Prostate gland (tissue), 2 donors: ENCODE measurements around the gene ATF7IP2. TPM values are rescaled to one million over a fixed set of nuclear protein-coding genes. Genes with fewer than 3 reads are reported as not detected.

Source experiments
- DNase-seq: peaks from one replicate; pipeline ENCODE4 v3.0.0-alpha.2; 2019; ENCODE audit warnings: low spot score
- H3K27ac ChIP-seq, 2 donors: fragments of 200-600 bp; sonication (generic); 2 replicates each; pipeline ENCODE4 v1.5.1; 2017 to 2019
- H3K27me3 ChIP-seq: fragments of 200-600 bp; sonication (generic); replicated peaks from 2 replicates; pipeline ENCODE4 v1.5.1; 2019; ENCODE audit not compliant: insufficient read depth
- H3K36me3 ChIP-seq, 2 donors: fragments of 200-600 bp; sonication (generic); 1 replicate in 1 of 2; 2 replicates in 1 of 2; pipeline versions ENCODE4 v1.5.1 to v1.8.1; 2017 to 2019
- H3K4me1 ChIP-seq: fragments of 200-600 bp; sonication (generic); replicated peaks from 2 replicates; pipeline ENCODE4 v1.5.1; 2019
- H3K4me3 ChIP-seq, 2 donors: fragments of 200-600 bp; sonication (generic); 2 replicates each; pipeline ENCODE4 v1.5.1; 2017 to 2019
- H3K9me3 ChIP-seq: fragments of 200-600 bp; sonication (generic); 2 replicates; pipeline ENCODE4 v1.5.1; 2017
- POLR2A ChIP-seq: fragments of 450-650 bp; IDR thresholded peaks from one replicate; pipeline ENCODE4 v1.6.1; 2016; ENCODE audit warnings: antibody characterized with exemption, mild to moderate bottlenecking
- POLR2AphosphoS5 ChIP-seq: sonication (generic); formaldehyde crosslinking; IDR thresholded peaks from one replicate; pipeline ENCODE4 v1.6.1; 2017; ENCODE audit warnings: antibody characterized with exemption
- WGBS: methylation state at CpG from one replicate; pipeline ENCODE4 v1.1.5; 2018; 5-methylcytosine and 5-hydroxymethylcytosine counted together
- intact Hi-C: fragments of 100-400 bp; cut with DNase I; formaldehyde crosslinking; loops from one replicate; pipeline ENCODE4 v1.14.2; 2022
- total RNA-seq, 2 donors: library from RNA; depleted of rRNA; stranded (reverse); fragments of >200 nt; gene quantifications; one replicate each; pipeline ENCODE4 v1.1.0, GENCODE V29; 2016
- TF ChIP-seq, protein P1 (sequence below), 4 experiments: fragments of 200-600 bp in 2 of 4; fragments of 450-650 bp in 2 of 4; sonication (generic) in 2 of 4; IDR thresholded peaks; 1 replicate in 3 of 4; 2 replicates in 1 of 4; pipeline ENCODE4 v1.5.1; 2016 to 2019; ENCODE audit warnings: antibody characterized with exemption in 4 of 4, mild to moderate bottlenecking in 2 of 4, moderate library complexity in 2 of 4

ATF7IP2 gene
- total RNA-seq, 2 donors from 2014 or later: 1.2 to 94.3 TPM

DNA sequence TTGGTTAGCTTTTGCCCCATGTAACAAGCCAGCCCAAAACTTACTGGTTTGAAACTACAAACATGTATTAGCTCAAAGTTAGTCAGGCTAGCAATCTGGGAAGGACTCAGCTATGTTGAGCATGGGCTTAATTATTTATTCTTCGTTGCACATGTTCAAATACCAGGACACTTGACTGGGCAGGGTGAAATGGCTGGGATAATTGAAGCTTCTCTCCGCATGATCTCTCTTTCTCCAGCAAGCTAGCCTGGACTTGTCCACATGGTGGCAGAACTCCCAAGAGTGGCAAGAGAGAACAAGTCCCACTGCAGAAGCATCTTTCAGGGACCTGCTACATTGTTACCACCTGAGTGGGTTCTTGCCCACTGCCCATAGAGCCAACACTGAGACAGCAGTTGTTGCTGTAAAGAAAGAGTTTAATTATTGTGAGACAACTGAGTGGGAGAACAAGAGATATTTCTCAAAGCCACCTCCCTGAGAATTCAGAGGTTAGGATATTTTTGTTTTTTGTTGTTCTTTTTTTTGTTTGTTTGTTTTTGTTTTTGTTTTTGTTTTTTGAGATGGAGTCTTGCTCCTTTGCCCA lies 16.8 kb upstream of the ATF7IP2 start:
- intact Hi-C loops: no loop called here
- Histone ChIP-seq H3K9me3 (no peaks in the 10 kb centered on the region), H3K27ac (no peak overlapping the region), H3K27me3 (no peaks in the 10 kb centered on the region), H3K4me3 (no peak overlapping the region), H3K36me3 (no peaks in the 10 kb centered on the region), H3K4me1 (no peaks in the 10 kb centered on the region)
- TF ChIP-seq POLR2A: no peak
- no peak for TF ChIP-seq POLR2AphosphoS5
- TF ChIP-seq, protein P1, sequence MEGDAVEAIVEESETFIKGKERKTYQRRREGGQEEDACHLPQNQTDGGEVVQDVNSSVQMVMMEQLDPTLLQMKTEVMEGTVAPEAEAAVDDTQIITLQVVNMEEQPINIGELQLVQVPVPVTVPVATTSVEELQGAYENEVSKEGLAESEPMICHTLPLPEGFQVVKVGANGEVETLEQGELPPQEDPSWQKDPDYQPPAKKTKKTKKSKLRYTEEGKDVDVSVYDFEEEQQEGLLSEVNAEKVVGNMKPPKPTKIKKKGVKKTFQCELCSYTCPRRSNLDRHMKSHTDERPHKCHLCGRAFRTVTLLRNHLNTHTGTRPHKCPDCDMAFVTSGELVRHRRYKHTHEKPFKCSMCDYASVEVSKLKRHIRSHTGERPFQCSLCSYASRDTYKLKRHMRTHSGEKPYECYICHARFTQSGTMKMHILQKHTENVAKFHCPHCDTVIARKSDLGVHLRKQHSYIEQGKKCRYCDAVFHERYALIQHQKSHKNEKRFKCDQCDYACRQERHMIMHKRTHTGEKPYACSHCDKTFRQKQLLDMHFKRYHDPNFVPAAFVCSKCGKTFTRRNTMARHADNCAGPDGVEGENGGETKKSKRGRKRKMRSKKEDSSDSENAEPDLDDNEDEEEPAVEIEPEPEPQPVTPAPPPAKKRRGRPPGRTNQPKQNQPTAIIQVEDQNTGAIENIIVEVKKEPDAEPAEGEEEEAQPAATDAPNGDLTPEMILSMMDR (IDR thresholded peaks at IDR 0.05): no peak
- WGBS: 31% methylated on average over 2 of the region's 2 CpGs
- DNase-seq: no peak

DNA sequence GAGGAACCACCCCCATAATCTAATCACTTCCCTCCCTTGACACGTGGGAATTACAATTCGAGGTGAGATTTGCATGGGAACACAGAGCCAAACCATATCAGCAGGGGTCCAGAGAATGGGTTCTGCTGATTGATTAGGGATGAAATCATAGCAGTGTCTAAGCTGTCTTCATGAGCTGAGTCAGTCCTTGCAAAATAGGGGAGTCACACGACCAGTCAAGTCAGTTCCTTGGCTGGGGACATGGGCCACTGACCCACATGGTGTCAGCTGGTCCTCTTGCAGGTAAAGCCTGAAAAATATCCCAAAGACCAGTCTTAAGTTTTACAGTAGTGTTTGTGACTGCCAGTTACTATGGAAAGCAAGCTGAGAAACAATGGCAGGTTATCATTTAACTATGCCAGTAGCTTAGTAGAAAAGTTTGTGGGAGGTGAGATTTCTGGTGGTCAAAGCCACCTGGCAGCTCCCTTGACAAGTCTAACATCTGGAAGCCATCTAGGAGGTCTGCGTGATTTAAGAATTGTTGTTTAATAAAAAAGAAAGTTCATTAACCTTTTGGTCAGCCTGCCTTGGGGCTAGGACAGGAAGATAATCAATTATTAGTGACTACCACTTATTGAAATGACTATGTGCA lies 15.7 kb upstream of the ATF7IP2 start:
- Histone ChIP-seq H3K9me3 (no peaks in the 10 kb centered on the region), H3K4me1 (no peaks in the 10 kb centered on the region), H3K27ac (no peak overlapping the region), H3K36me3 (no peaks in the 10 kb centered on the region), H3K4me3 (no peak overlapping the region), H3K27me3 (no peaks in the 10 kb centered on the region)
- no peak for DNase-seq
- WGBS: 69% methylated on average over 4 of the region's 4 CpGs
- intact Hi-C loops: no loop called here
- TF ChIP-seq POLR2AphosphoS5 (no peak), POLR2A (no peak)
- TF ChIP-seq, protein P1 (IDR thresholded peaks at IDR 0.05): no peak

GRCh38 chr16:10371592-10371991 lies 14.3 kb upstream of the ATF7IP2 start:
- no peak overlapping the region for H3K4me3 ChIP-seq

GRCh38 chr16:10373556-10373955 lies 12.3 kb upstream of the ATF7IP2 start:
- intact Hi-C loops: no loop called here
- no peaks in the 10 kb centered on the region for H3K36me3 ChIP-seq
- no peak overlapping the region for H3K27ac ChIP-seq
- no peaks in the 10 kb centered on the region for H3K9me3 ChIP-seq
- 93% methylated on average over 1 of the region's 1 CpG for WGBS
- TF ChIP-seq POLR2AphosphoS5: no peak
- TF ChIP-seq POLR2A: no peak
- TF ChIP-seq, protein P1 (IDR thresholded peaks at IDR 0.05): no peak
- H3K27me3 ChIP-seq: no peaks in the 10 kb centered on the region
- no peak overlapping the region for H3K4me3 ChIP-seq
- no peak for DNase-seq
- H3K4me1 ChIP-seq: no peaks in the 10 kb centered on the region

More at GRCh38 chr16:10371592-10371991, 14.3 kb upstream of the ATF7IP2 start:
- TF ChIP-seq POLR2AphosphoS5: no peak
- TF ChIP-seq POLR2A: no peak
- TF ChIP-seq, protein P1 (IDR thresholded peaks at IDR 0.05): no peak
- no peak for DNase-seq
- no peaks in the 10 kb centered on the region for H3K9me3 ChIP-seq
- intact Hi-C loops: no loop called here
- no peaks in the 10 kb centered on the region for H3K36me3 ChIP-seq
- 88% methylated on average over 2 of the region's 2 CpGs for WGBS
- no peaks in the 10 kb centered on the region for H3K27me3 ChIP-seq
- no peaks in the 10 kb centered on the region for H3K4me1 ChIP-seq
- no peak overlapping the region for H3K27ac ChIP-seq

DNA sequence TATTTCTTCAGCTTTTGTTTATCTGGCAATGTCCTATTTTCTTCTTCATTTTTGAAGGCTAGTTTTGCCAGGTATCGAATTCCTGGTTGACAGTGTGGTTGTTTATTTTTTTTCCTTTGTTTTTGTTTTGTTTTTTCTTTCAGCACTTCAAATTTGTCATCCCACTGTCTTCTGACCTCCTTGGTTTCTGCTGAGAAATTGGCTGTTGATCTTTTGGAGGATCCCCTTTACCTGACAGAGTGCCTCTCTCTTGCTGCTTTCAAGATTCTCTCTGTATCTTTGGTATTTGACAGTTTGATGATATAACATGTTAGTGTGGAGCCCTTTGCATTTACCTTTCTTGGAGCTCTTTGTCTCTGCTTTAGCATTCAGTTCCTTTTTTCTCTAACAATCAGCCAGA lies 9.6 kb upstream of the ATF7IP2 start:
- TF ChIP-seq, protein P1 (IDR thresholded peaks at IDR 0.05): no peak
- TF ChIP-seq POLR2AphosphoS5: no peak
- TF ChIP-seq POLR2A: no peak
- Histone ChIP-seq H3K4me1 (no peaks in the 10 kb centered on the region), H3K36me3 (no peaks in the 10 kb centered on the region), H3K9me3 (no peaks in the 10 kb centered on the region), H3K27ac (no peak overlapping the region), H3K27me3 (no peaks in the 10 kb centered on the region), H3K4me3 (no peak overlapping the region)
- no peak for DNase-seq
- WGBS: 100% methylated on average over 1 of the region's 1 CpG
- intact Hi-C loops: no loop called here
